Stimulated activated CD8-positive, alpha-beta memory T cell treated with anti-CD3 and anti-CD28 coated beads, Interleukin-15, amount 100 ng/mL, for 1 hour (primary cell): ENCODE data around the gene URI1.
"Not testable (repeated sequence)": the region's sequence is repeated elsewhere in the genome, so short reads cannot be mapped to it uniquely, and the experiment has no call there.

ENCODE experiments used
- DNase-seq: peaks from one replicate; pipeline ENCODE4 v3.0.0-alpha.2; 2020; ENCODE audit warnings: low read depth

The URI1 gene

GRCh38 chr19:29941828-29942403 lies at the start of gene URI1:
TSS of gene URI1 (plus strand) at chr19:29942239. CDS start at chr19:29942548, 309 bp downstream.
- DNase-seq: peak; percentile 90

DNA sequence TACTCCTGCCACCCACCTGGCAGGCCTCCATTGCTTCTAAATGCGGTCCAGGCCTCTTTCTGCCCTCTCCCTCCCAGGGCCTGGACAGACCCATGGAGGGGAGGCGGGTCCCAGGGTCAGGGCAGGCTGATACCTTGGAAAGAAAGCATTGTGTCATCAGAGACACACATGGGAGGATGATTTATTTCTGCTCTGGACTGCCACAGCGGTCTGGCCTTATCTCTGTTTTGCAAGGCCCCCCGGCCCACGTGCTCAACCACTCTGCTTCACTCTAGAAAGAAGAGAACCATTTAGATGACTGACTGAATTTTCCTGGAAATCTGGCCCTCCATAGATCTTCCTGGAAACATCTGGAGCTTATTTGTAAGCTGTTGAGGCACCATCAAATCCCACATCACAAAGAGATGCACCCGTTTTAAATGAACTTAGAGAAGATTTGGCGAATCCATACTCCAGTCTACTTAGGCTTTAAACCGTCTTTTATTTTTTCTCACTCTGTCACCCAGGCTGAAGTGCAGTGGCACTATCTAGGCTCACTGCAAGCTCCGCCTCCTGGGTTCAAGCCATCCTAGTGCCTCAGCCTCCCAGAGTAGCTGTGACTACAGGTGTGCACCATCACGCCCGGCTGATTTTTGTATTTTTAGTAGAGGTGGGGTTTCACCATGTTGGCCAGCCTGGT lies 48.3 kb upstream of the URI1 start:
- DNase-seq: no peak

DNA sequence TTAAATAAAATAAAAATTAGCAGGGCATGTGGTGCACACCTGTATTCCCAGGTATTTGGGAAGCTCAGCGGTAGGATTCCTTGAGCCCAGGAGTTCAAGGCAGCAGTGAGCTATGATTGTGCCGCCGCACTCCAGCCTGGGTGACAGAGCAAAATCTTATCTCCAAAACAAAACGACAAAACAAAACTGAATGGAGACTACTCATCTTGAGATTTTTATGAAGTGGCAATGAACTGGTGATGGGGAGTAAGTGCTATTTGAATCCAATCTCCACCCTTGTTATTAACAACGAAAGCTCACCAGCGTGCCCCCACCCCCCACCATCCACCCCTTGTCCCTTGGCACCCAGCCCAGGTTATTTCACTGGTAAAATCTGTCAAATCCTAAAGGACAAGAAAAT lies 45.2 kb upstream of the URI1 start:
- no peak for DNase-seq

- DNase-seq: no peak
Measured at GRCh38 chr19:29897466-29897865, 44.6 kb upstream of the URI1 start.

GRCh38 chr19:29904017-29904416 lies 38.0 kb upstream of the URI1 start:
- DNase-seq: no peak

GRCh38 chr19:29908963-29909944 lies 32.8 kb upstream of the URI1 start:
- no peak for DNase-seq

- DNase-seq: no peak
Measured at GRCh38 chr19:29914933-29915332, 27.1 kb upstream of the URI1 start.

- not testable (repeated sequence) for DNase-seq
Measured at GRCh38 chr19:29915832-29916231, 26.2 kb upstream of the URI1 start.

- DNase-seq: no peak
Measured at GRCh38 chr19:29917911-29918310, 24.1 kb upstream of the URI1 start.

GRCh38 chr19:29918891-29919290 lies 23.1 kb upstream of the URI1 start:
- DNase-seq: no peak

GRCh38 chr19:29922972-29923371 lies 19.1 kb upstream of the URI1 start:
- no peak for DNase-seq

DNA sequence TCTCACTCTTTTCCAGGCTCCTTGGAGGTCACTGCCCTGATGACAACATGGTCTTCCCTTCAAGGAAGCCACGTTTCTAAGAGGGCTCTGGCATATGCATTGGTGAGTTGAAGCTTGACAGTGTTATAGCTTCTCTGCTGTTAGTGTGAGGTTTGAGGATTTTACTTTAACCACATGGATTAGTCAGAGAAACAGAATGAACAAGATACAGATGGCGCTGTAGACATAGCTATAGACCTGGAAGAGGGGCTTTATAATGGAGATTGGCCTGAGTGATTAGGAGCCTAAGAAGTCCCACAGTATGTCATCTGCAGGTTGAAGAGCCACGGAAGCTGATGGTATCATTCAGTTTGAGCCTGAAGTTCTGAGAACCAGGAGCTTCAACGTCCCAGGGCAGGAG lies 18.4 kb upstream of the URI1 start:
- DNase-seq: no peak

DNA sequence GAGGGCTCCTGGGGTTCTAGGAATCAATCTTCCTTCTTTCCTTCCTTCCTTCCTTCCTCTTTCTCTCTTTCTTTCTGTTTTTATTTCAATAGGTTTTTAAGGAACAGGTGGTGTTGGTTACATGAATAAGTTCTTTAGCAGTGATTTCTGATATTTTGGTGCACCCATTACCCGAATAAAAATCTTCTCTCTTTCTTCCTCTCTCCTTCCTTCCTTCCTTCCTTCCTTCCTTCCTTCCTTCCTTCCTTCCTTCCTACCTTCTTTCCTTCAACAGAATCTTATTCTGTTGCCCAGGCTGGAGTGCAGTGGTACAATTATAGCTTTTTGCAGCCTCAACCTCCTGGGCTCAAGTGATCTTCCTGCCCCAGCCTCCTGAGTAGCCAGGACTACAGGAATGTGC lies 16.0 kb upstream of the URI1 start:
- DNase-seq: no peak

GRCh38 chr19:29926801-29927200 lies 15.2 kb upstream of the URI1 start:
- no peak for DNase-seq

DNA sequence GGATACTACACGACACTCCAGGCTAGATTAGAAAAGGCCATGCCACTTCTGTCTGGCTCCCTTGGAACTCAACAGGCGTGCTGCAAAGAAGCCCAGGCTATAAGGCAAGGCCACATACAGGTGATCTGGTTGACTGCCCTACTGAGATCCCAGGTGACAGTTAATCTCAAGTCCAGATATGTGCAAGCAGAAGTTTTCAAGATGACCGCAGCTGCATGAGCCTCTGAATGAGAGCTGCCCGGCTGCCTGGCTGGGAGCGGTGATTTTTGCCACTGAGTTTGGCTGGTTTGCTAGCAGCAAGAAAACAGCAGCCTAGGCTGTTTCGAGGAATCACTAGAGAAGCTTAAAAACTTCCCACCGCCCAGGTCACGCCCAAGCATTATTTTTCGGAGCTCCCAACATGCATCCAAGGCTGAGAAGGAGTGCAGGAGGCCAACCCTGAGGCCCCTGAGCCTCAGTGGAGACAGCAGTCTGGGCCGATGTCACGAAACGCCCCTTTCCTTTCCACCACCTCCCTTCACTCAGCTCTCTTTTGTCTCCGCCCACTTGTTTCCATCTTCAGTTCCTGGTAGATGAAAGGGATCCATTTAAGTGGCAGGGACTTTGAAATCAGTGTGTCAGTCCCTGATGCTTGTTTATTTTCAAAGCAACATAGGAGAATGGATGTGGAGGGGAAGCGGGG lies 14.0 kb upstream of the URI1 start:
- DNase-seq: no peak

DNA sequence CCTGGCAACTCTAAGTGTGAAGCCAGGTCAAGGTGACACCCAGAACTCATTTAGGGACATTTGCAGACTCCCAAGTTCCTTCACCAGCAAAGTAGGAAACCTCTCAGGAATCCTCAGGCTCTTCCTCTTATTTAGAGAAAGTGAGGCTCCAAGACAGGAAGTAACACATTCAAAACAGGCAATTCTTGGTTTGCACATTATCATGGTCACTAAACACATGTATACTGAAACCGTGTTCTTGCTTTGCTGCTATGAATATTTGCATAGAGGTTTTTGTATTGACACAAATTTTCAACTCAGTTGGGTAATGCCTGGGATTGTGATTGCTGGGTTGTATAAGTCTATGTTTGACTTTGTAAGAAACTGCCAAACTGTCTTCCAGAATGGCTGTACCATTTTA lies 13.2 kb upstream of the URI1 start:
- DNase-seq: no peak

- DNase-seq: no peak
Measured at GRCh38 chr19:29934257-29934656, 7.8 kb upstream of the URI1 start.

DNA sequence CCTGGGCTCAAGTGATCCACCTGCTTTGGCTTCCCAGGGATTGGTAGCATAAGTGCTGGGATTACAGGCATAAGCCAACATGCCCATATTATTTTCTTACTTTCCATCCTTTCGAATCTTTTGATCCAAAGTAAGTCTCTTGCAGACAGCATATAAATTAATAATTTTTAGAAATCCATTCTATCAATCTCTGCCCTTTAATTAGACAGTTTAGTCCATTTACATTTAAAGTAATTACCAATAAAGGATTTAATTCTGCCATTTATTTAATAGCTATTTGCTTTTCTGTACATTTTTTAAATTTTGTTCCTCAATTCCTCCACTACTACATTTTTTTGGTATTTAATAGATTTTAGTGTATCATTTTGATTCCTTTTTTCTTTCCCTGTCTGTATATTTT lies 7.3 kb upstream of the URI1 start:
- DNase-seq: no peak

GRCh38 chr19:29936409-29936808 lies 5.6 kb upstream of the URI1 start:
- DNase-seq: no peak

DNA sequence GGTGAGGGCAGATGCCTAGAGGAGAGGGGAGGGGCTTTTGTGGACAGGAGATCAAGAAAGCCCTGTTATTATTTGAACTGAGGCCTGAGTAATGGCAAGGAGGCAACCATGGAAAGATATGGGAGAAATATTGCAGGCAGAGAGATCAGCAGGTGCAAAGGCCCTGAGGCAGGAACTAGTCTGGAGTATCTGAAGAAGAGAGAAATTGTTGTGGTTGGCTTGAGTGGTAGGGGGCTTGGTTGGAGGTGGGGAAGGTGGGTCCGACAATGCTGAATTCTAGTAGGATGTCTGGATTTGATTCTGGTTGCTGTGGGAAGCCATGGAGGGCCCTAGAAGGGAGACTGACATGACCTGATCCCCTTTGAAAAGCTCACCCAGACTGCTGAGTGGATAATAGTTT lies 2.4 kb upstream of the URI1 start:
- DNase-seq: no peak

- DNase-seq: no peak
Measured at GRCh38 chr19:29940971-29941585, 961 bp upstream of the URI1 start.
